ENCODE data around the gene TPBGL.

TPBGL gene

DNA sequence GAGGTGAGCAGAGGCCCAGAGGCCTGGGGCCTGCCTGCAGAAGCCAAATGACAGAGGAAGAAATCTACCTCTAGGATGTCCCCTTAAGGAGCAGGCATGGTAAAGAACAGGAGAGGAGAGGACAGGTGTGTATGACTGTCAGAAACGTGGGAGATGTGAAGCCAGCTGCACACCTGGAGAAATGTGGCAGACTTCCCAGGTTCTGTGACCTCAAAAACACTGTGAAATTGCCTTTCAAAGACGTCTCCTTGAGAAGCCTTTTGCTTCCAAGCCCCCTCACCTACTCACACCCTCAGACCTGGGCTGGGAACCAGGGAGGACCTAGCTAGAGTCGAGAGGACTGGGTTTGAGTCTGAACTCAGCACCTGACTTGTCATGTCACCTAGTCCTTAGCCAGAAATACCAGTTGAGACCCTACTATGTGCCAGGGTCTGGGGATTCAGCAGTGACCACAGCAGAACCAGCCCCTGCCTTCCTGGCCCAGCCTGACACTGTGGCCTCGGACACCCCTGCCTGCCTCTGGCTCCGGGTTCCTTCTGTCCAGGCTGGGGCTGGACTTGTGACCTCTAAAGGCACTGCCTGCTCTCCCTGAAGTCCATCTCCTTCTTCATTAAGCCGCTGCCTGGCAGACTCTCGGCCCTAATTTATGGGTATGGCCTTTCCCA, 5.6 kb downstream of the TPBGL start:
- DNase-seq (ENCODE audit: low read depth): no peak

DNA sequence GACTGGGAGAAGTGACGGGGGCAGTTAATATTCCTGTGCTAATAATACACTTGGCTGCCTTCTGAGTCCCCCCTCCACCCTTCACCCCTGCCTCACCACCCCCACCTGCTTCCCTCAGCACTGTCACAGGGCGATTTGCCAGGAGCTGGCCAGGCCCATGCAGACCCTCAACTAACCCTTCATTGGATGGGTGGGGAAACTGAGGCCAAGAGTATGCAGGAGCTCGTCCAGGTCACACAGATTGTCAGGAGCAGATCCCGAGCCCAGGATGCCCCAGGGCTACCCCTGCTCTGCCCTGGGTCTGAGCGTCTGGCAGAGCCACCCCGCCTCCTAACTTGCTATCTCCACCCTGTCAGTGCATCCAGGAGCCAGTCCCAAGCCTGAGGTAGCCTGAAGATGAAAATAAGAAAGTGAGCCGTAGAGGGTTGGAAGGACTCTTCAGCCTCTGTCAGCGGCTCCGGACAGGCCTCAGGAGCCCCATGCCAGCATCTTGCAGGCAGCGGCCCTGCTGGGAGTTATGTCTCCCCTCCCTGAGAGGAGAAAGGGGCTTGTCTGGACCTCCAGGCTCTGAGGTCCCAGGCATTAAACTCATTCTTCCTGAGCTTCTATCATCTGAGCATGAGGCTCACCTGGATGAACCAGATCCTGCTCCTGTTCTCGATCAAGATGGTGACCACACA, 6.2 kb downstream of the TPBGL start:
- DNase-seq (ENCODE audit: low read depth): no peak

DNA sequence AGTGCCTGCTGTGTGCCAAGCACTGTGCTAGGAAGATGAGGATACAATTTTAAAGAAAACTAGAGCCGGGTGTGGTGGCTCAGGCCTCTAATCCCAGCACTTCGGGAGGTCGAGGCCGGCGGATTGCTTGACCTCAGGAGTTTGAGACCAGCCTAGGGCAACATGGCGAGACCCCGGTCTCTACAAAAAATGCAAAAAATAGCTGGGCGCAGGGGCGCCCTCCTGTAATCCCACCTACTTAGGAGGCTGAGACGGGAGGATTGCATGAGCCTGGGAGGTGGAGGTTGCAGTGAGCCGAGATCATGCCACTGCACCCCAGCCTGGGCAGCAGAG, 8.3 kb downstream of the TPBGL start:
- no peak for DNase-seq (ENCODE audit: low read depth)

DNA sequence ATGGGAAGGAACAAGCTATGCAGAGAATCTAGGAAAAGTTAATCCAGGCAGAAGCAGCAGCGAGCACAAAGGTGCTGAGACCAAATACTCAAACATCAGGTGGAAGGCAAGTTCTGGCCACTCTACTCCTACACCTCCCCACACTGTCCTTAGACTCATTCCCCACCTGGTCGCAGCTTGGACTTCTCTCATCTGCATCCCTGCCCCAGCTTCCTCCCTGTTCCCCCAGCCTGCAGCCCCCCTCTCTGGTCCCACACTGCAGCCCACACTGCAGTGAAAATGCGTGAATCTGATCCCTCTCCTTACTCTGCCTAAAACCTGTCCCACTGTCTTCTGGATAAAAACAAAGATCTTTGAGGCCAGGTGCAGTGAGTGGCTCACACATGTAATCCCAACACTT, 9.1 kb downstream of the TPBGL start:
- DNase-seq (ENCODE audit: low read depth): no peak

DNA sequence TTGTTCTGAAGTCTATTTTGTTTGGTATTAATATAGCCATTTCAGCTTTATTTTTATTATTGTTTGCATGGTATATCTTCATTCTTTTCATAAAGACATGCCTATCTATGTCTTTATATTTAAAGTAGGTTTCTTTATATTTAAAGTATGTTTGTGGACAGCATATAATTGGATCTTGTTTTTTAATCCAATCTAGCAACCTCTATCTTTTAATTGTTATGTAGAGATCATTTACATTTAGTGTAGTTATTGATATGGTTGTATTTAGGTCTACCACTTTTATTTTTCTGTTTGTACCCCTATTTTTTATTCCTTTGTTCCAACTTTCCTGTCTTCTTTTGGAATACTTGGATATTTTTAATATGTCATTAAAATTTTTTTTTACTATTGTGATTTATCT, 13.8 kb downstream of the TPBGL start:
- DNase-seq (ENCODE audit: low read depth): no peak

DNA sequence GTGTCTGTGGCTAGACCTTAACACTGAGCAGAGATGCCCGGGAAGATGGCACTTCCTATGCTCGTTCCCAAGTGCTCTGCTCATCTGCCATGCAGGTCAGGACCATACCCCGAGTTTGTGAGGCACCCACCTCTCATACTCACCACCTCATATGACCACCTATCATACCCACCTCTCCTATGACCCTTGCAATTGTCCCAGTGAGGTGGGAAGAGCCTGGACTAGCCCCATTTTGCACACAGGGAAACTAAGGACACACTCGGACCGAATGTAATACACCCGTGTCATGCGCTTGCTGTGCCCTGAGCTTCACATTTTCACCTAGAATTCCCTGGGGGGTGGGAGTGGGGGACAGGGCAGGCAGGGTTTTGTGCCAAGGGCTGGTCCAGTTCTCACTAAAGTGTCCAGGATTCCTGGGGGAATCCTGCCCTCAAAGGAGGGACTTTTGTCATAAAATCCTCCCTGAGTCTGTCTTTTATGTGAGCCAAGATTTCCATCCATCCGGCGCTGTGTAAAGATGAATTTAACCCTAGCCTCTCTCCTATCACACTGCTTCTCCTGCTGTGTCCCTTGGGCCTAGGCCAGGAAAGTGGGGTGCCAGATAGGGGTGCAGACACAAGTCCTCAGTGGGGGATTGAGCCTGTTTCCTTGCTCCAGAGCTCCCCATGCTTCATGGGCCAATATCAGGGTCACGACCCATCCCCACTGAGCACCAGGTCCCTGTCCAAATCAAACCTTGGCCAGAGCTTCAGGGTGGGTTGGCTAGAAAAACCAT, 20.0 kb downstream of the TPBGL start:
- DNase-seq (ENCODE audit: low read depth): no peak

DNA sequence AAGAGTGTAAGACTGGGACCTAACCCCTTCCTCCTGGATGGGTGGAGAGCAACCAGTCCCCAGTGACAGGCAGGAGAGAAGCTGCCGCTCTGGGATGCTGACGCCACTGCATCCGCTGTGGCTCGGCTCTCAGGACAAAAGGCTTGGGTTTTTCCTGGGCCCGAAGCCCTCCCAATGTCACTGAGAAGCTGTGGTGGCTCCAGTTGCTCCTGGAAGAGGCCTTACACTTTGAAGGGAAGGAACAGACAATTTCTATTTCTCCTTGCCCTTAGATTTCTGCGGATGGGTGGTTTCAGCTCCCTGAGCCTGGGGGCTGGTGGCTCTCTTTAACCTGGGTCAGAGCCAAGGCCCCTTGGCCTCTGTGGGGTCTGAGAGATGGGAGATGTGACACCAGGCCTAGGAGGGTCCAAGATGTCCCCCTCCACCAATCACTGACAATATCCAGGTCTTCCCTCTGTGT, 21.4 kb downstream of the TPBGL start:
- no peak for DNase-seq (ENCODE audit: low read depth)

DNA sequence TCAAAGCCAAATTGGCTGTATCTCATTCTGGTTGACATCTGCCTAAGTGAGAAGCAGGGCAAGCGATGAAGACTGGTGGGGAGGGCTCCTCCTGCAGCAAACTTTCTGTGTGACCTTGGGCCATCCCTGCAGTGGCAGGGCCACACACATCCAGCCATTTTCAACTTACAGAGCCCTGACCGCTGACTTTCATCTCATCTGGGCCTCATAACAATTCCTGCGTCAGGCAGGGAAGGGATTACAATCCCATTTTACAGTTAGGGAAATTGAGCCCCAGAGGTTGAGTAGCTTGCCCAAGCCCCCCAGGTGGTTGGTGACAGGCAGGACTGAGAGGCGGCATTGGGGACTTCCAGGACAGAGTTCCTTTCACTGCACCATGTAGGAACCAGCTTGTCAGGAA, 21.9 kb downstream of the TPBGL start:
- no peak for DNase-seq (ENCODE audit: low read depth)

DNA sequence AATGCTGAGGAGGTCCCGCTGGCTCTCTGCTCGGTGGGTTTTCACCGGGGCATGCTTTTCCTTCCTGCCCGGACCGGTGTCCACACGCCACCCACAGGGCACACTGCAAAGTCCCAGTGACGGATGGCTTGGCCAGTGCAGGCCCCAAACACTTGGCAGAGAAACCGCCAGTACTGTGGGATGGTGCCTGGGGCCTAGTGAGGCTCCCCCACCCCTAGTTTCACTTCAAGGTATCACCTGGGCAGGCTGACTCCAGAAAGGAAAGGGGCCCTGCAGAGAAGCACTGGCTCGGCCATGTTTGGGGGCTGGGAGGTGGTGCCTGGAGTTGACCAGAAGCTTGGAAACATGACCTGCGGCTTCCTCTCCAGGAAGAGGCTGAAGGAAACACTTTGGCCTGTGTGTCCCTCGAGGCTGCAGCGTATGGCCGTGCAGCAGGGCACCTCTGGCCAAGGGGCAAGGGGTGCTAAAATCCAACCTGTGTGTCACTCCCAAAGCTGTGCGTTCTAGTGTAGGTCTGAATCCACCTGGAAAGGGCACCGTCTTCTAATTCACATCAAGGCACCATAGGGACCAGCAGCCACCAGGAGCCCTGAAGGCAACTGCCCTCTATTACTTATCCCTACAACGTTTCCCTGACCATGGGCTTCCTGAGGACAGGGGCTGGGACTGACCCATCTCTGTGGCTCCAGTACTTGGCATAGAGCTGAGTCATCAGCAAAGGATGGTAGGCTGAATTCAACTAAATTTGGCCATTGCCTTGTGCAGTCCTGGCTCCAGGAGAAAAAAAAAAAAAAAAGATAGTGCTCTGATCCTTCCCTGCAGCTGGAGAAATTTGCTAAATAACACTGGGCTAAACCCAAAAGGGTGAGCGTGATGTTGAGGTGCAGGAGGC, 22.6 kb downstream of the TPBGL start:
- DNase-seq (ENCODE audit: low read depth): no peak

DNA sequence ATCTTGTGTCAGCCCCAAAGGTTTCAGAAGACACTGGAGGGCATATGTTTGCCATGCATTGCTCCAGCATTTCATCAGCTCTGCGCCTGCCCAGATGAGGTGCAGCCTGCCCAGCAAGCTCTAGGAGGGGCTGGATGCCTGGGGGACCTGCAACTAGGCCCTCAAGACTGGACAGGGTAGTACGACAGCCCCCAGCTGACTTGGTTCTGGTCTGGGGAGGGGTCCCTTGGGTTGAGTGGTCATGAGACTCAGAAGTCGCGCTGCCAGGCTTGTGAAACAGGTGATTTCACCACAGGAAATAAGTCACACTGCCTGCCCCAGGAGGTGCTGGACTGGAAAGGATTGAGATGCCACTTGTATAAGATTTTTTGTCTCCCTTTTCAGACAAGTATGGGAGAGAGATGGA, 23.4 kb downstream of the TPBGL start:
- no peak for DNase-seq (ENCODE audit: low read depth)

DNA sequence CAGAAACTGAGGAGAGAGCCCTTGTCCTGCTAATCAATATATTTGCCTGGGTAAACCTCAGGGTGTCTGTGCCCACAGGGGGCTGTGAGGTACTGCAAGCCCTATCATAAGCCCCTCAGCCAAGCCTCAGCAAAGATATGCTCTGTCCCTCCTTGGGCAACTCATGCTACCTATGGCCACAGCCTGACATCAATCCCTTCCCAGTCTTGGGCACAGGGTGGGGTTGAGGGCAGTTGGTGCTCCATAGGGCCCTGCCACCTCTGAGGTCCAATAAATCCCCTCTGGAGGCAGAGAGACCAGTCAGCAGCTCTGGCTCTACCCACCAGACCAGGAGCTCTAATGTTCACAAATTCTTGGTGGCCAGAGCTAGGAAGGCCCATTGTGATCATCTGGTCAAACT, 23.8 kb downstream of the TPBGL start:
- no peak for DNase-seq (ENCODE audit: low read depth)

DNA sequence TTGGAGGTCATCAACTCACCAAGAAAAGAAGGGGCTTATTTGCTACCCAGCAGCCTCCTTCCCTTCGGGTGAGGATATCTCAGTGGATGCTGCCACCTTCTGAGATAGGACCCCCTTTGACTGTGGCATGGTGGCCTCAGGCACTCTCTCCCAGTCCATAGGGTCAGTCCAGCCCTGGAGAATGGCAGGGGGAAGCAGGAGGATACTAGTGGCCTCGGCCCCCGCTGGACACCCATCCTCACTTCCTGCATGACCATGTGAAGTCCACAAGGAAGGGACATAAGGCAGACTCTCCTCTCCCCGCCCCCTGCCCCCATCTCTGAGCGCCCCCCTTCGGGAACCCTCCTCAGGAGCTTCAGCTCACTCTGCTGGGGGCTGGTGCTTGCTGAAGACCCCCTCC, 24.4 kb downstream of the TPBGL start:
- DNase-seq (ENCODE audit: low read depth): no peak

DNA sequence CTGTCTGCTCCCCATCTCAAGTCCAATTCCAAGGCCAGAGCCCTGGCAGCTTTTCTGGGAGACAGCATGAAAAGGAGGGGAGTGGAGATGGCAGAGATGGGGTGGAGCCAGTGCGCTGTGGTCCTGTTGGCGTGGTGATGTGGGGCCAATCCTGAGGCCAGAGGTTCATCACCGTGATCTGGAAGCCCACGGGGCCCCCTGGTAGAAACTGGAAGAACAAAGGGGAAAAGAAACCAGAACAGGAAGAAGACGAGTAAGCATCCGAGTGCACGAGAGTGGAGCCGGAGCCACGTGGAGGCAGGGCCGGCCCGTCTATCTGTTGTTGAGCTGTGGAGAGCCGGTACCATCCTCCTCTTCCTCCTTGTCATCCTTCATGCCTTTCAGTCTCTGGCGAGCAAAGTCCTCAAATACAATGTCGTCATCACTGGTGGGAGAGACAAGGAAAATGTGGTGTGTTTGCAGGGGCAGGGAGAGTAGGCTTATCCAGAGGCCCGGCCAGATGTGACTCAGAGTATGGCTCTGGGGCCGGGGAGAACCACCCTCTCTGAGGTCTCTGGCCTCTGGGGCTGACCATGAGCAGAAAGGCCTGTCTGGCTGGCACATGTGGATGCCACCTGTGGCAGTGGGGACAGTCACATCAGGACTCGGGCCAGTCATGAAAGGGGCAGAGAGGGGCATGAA, 25.4 kb downstream of the TPBGL start:
- no peak for DNase-seq (ENCODE audit: low read depth)

DNA sequence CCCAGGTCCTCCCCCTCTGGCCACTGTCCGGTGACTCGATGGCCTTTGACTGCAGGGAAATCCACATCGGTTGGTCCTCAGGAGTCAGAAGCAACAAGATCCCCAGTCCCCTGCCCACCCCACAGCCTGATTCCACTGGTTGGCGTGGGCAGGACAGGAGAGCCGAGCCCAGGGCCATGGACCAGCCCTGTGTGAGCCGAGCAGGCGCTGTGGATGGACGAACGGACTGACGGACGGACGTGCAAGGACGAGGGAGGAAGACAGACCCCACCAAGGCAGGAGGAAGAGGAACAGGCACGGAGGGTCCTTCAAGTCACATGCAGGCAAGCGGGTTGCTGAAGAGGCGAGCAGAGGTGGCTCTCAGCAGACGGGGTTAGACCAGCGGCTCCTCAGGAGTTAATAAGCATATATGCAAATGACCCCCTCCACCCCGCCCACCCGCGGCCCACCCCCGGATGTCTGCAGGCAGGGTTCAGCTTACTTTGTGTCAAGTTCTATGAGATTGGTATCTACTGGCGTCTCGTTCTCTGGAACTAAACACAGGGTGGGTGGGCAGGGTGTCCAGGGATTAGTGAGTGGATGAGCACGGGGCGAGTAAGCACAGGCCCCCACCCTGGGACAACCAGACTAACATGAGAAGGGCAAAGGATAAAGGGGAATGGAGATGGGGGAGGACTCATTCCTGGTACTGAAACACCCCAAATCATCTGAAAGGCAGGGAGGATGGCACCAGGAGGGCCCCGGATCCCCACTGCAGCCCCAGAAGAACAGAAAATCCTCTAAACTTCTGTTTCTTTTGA, 26.8 kb downstream of the TPBGL start:
- no peak for DNase-seq (ENCODE audit: low read depth)

DNA sequence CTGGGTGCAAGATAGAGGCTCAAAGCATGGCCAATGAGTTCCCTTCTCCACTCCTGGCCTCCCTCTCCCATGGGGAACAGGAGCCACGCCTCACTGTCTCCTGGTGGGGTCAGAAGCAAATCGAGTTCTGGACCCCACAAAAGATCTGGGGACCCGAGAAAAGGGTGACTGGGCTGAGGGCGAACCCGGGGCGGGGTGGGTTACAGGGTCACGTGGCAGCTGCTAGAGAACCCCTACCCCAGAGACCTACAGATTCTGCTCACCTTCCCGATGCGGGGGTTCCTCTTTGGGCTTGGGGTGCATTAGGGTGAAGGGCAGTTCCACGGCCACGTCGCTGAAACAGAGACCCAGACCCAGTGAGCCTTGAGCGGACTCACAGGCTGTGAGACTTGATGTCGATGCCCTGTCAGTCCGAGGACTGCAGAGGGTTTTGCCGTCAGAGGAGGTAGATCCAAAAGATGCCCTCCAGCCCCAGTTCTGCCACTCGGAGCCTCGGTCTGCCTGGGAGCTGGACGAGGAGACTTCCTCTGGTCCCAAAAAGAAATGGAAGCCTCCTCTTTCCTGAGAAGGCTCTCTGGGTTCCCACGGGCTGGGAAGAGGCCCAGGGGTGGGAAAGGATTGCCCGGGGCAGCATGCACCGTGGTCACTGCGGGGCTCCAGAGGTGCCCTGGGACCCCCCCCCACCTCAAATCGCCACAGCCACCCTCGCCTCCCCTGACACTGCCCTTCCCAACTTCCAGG, 28.2 kb downstream of the TPBGL start:
- DNase-seq (ENCODE audit: low read depth): no peak

DNA sequence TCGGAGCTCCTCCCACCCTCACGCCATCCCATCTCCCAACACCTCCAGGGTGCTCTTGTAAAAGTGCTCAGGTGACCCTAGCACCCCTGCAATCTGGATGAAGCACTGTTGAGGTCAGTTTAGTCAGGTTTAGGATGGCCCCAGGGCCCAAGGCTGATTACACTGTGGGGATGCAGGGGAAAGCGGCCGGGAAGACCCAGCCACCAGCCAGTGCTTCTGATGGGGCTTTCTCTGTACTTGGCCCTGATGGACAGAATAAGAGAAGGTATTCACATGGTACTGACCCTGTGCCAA, 28.7 kb downstream of the TPBGL start:
- DNase-seq (ENCODE audit: low read depth): no peak

DNA sequence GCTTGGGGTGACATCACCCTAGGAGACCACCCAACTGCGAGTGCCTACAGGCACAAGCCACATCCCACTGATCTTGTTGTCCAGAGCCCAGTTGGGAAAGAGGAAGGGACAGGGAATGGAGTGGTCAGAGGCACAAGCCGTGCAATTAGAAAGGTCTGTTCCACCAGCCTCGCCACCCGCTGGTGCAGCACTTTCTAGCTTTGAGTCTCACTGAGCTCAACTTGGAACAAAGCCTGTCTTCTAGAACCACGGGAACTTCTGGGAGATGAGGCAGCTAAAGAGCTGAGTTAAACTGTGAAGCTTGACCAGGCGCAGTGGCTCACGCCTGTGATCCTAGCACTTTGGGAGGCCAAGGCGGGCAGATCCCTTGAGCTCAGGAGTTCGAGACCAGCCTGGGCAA, 29.3 kb downstream of the TPBGL start:
- DNase-seq (ENCODE audit: low read depth): no peak

DNA sequence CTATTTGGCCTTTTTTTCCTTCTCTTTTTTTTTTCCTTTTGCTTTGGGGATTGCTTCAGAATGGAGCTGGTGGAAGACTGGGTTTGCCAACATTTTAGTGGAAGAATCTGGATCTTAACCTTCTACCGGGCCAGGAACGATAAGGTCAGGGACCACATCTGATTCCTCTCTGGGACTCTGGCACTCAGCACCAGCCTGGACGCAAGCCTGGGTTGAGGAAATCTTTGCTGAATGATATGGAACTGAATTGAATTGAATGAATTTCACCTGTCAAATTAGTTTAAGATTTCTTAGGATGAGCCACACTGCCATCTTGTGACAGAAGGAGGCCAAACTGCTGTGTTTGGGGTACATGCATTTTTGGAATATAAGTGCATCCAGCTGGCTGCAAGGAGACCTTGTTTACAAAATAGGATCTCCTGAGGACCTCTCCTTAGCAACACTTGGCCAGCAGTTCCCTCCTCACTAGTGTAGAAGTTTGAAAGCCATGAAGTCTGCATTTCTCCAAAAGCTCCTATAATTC, 30.4 kb downstream of the TPBGL start:
- no peak for DNase-seq (ENCODE audit: low read depth)

DNA sequence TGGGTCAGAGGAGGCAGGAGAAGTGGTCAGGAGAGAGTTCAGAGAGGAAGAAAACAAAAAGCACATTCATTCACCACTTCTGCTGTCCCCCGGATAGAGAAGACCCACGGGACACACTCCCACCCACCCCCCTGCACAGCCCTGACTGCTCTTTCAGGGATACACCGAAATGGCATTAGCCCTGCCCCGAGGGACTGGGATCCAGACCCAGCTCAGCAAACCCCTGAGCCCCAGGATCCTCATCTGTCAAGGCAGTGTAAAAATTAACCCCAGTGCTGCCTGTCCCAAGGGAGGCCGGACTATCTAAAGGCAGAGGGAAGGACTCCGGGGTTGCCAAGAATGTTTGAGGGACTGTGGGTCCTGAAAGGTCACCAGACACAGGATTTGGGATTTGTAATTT, 31.2 kb downstream of the TPBGL start:
- DNase-seq (ENCODE audit: low read depth): no peak

DNA sequence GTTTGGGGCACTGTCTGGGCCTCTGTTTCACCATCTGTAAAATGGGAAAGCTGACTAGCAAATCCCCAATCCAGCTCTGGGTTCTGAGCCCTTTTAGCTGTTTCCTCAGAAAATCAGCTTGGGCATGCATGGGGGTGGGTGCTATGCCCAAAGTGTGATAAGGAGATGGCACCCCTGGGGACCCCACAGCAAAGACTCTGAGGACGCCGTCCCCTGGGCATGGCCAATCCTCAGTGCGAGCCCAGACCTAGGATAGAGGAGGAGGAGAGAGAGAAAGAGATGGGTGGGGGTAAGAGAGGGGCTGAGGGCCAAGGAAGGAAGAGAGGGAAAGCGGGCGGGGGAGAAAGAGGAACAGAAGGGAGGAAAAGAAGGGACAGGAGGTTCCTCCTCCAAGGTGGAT, 31.8 kb downstream of the TPBGL start:
- DNase-seq (ENCODE audit: low read depth): no peak
